Naive thymus-derived CD4-positive, alpha-beta T cell (primary cell): ENCODE results near the gene MYL10. TPM values are rescaled to one million over a fixed set of nuclear protein-coding genes. Genes with fewer than 3 reads are reported as not detected.

Experiments
- ATAC-seq: fragments of 150-1000 bp; cut with Tn5 transposase; 2 replicates; pipeline ENCODE4 v1.10.0; 2021; ENCODE audit warnings: mild to moderate bottlenecking, moderate library complexity
- CTCF ChIA-PET: fragments of 350-600 bp; sonication (Branson Sonifier 250); formaldehyde crosslinking; loops from one replicate; lab custom pipeline; 2021; ENCODE audit warnings: antibody characterized with exemption; lab: Charles Lee
- POLR2A ChIA-PET: fragments of 350-600 bp; sonication (Branson Sonifier 250); formaldehyde crosslinking; loops from one replicate; lab custom pipeline; 2021; ENCODE audit warnings: antibody characterized with exemption, inconsistent platforms; lab: Charles Lee
- DNase-seq, 9 donors: peaks; one replicate each; pipeline versions ENCODE4 v3.0.0 to v3.0.0-alpha.2; 2020 to 2022; ENCODE audit warnings: mixed read lengths in 1 of 9
- H3K27ac ChIP-seq: one replicate; pipeline ENCODE4 v1.7.0; 2013; ENCODE audit warnings: mild to moderate bottlenecking, low read depth, low read length, moderate library complexity
- H3K27me3 ChIP-seq, 2 donors: one replicate each; pipeline ENCODE4 v1.7.0; 2013; ENCODE audit warnings: low read length in 2 of 2, mild to moderate bottlenecking in 2 of 2, moderate library complexity in 2 of 2; ENCODE audit not compliant: control insufficient read depth in 2 of 2, insufficient read depth in 2 of 2
- H3K36me3 ChIP-seq, 3 experiments: 1 replicate in 2 of 3; 2 replicates in 1 of 3; pipeline ENCODE4 v1.7.0; 2013; ENCODE audit warnings: low read length in 3 of 3, mild to moderate bottlenecking in 3 of 3, moderate library complexity in 1 of 3; ENCODE audit not compliant: insufficient read depth in 3 of 3, control insufficient read depth in 2 of 3
- H3K4me1 ChIP-seq, 2 donors: one replicate each; pipeline ENCODE4 v1.7.0; 2013; ENCODE audit warnings: low read length in 2 of 2, mild to moderate bottlenecking in 2 of 2, moderate library complexity in 1 of 2; ENCODE audit not compliant: control insufficient read depth in 2 of 2, insufficient read depth in 2 of 2
- H3K4me3 ChIP-seq: 2 replicates; pipeline ENCODE4 v1.7.0; 2013; ENCODE audit warnings: mild to moderate bottlenecking, low read length
- H3K9me3 ChIP-seq, 3 experiments: 1 replicate in 2 of 3; 2 replicates in 1 of 3; pipeline ENCODE4 v1.7.0; 2013; ENCODE audit warnings: low read length in 3 of 3; ENCODE audit not compliant: control insufficient read depth in 2 of 3
- H3K27ac Mint-ChIP-seq, 9 donors: one replicate each; pipeline ENCODE4 v1.8.0; 2020 to 2022; ENCODE audit warnings: mixed read lengths in 9 of 9, mild to moderate bottlenecking in 8 of 9, moderate library complexity in 5 of 9, inconsistent platforms in 2 of 9
- H3K27me3 Mint-ChIP-seq, 5 donors: one replicate each; pipeline ENCODE4 v1.8.0; 2021 to 2022; ENCODE audit warnings: mixed read lengths in 5 of 5, mild to moderate bottlenecking in 1 of 5
- H3K36me3 Mint-ChIP-seq, 5 donors: one replicate each; pipeline ENCODE4 v1.8.0; 2020 to 2022; ENCODE audit warnings: mixed read lengths in 5 of 5, mild to moderate bottlenecking in 3 of 5, inconsistent platforms in 1 of 5
- H3K4me1 Mint-ChIP-seq, 7 donors: one replicate each; pipeline ENCODE4 v1.8.0; 2020 to 2022; ENCODE audit warnings: mixed read lengths in 7 of 7, mild to moderate bottlenecking in 3 of 7, inconsistent platforms in 1 of 7
- H3K4me3 Mint-ChIP-seq, 10 donors: one replicate each; pipeline ENCODE4 v1.8.0; 2020 to 2022; ENCODE audit warnings: mild to moderate bottlenecking in 10 of 10, mixed read lengths in 10 of 10, moderate library complexity in 6 of 10, inconsistent platforms in 2 of 10
- H3K9me3 Mint-ChIP-seq, 11 donors: one replicate each; pipeline ENCODE4 v1.8.0; 2020 to 2022; ENCODE audit warnings: mixed read lengths in 11 of 11, mild to moderate bottlenecking in 4 of 11, inconsistent platforms in 1 of 11, moderate library complexity in 1 of 11
- intact Hi-C, 2 donors: fragments of 100-400 bp; cut with micrococcal nuclease; formaldehyde crosslinking; loops; one replicate each; pipeline ENCODE4 v1.15.1; 2023
- polyA plus RNA-seq, 2 donors: library from polyadenylated mRNA; unstranded; fragments of 300-500 nt; fragmentation: Illumina TruSeq; gene quantifications; one replicate each; pipeline ENCODE4 v1.2.3, GENCODE V29; 2021
- total RNA-seq, 6 experiments: library from RNA in 5 of 6; stranded (reverse) in 5 of 6; gene quantifications; 1 replicate in 5 of 6; 2 replicates in 1 of 6; pipeline ENCODE4 v1.2.3 and lab custom pipeline; 2021 to 2026

MYL10 gene
- total and polyA plus RNA-seq, 7 experiments from 2014 or later = not detected

GRCh38 chr7:101586078-101586905 is 42.8 kb downstream of the MYL10 start:
- Mint-ChIP-seq H3K36me3 (no peaks in the 10 kb centered on the region), H3K27ac (no peak overlapping the region), H3K9me3 (peaks cover 0 to 7% (median 0%) of the 10 kb centered on the region in 11 donors), H3K4me1 (peaks cover 0 to 6% (median 0%) of the 10 kb centered on the region in 7 donors), H3K4me3 (no peak overlapping the region), H3K27me3 (peaks cover 0 to 3% (median 0%) of the 10 kb centered on the region in 5 donors)
- POLR2A ChIA-PET = no interaction called here
- Histone ChIP-seq H3K36me3 (no peaks in the 10 kb centered on the region), H3K27ac (no peak overlapping the region), H3K4me1 (no peaks in the 10 kb centered on the region), H3K4me3 (no peak overlapping the region), H3K27me3 (no peaks in the 10 kb centered on the region), H3K9me3 (no peaks in the 10 kb centered on the region)
- intact Hi-C loops = no loop called here
- DNase-seq = no peak
- CTCF ChIA-PET = no interaction called here
- no peak for ATAC-seq

GRCh38 chr7:101582971-101583370 is 46.1 kb downstream of the MYL10 start:
- peaks cover 0 to 5% (median 0%) of the 10 kb centered on the region in 5 donors for H3K36me3 Mint-ChIP-seq

GRCh38 chr7:101581891-101582290 is 47.2 kb downstream of the MYL10 start:
- no peaks in the 10 kb centered on the region for H3K36me3 ChIP-seq
- Mint-ChIP-seq H3K4me3 (no peak overlapping the region), H3K36me3 (peaks cover 0 to 5% (median 0%) of the 10 kb centered on the region in 5 donors), H3K9me3 (peaks cover 0 to 11% (median 0%) of the 10 kb centered on the region in 11 donors), H3K27me3 (peaks cover 0 to 7% (median 0%) of the 10 kb centered on the region in 5 donors), H3K27ac (no peak overlapping the region), H3K4me1 (peaks cover 0 to 4% (median 0%) of the 10 kb centered on the region in 7 donors)
- no peak overlapping the region for H3K4me3 ChIP-seq
- no peaks in the 10 kb centered on the region for H3K27me3 ChIP-seq
- no peaks in the 10 kb centered on the region for H3K9me3 ChIP-seq
- H3K27ac ChIP-seq = no peak overlapping the region
- CTCF ChIA-PET = no interaction called here
- no peaks in the 10 kb centered on the region for H3K4me1 ChIP-seq
- POLR2A ChIA-PET = no interaction called here
- DNase-seq (no peak), ATAC-seq (no peak)
- intact Hi-C loops = no loop called here

More at GRCh38 chr7:101582971-101583370, 46.1 kb downstream of the MYL10 start:
- Histone ChIP-seq H3K36me3 (no peaks in the 10 kb centered on the region), H3K9me3 (no peaks in the 10 kb centered on the region), H3K27ac (no peak overlapping the region), H3K4me1 (no peaks in the 10 kb centered on the region), H3K4me3 (no peak overlapping the region), H3K27me3 (no peaks in the 10 kb centered on the region)
- ATAC-seq = no peak
- intact Hi-C loops = no loop called here
- H3K27me3 Mint-ChIP-seq = peaks cover 0 to 7% (median 0%) of the 10 kb centered on the region in 5 donors
- ChIA-PET CTCF (interaction anchor here (0.5 kb wide), 1 partner anchor 767 kb away, joined by 3 read pairs; no protein-coding TSS in a partner anchor), POLR2A (no interaction called here)
- H3K27ac Mint-ChIP-seq = no peak overlapping the region
- H3K4me1 Mint-ChIP-seq = peaks cover 0 to 6% (median 0%) of the 10 kb centered on the region in 7 donors
- peaks cover 0 to 11% (median 0%) of the 10 kb centered on the region in 11 donors for H3K9me3 Mint-ChIP-seq
- no peak overlapping the region for H3K4me3 Mint-ChIP-seq
- DNase-seq = no peak

- H3K27ac Mint-ChIP-seq = no peak overlapping the region
- H3K4me3 Mint-ChIP-seq = no peak overlapping the region
- H3K9me3 Mint-ChIP-seq = peaks cover 0 to 11% (median 0%) of the 10 kb centered on the region in 11 donors
- peaks cover 0 to 4% (median 0%) of the 10 kb centered on the region in 7 donors for H3K4me1 Mint-ChIP-seq
- Histone ChIP-seq H3K4me1 (no peaks in the 10 kb centered on the region), H3K27ac (no peak overlapping the region), H3K9me3 (no peaks in the 10 kb centered on the region), H3K27me3 (no peaks in the 10 kb centered on the region), H3K4me3 (no peak overlapping the region), H3K36me3 (no peaks in the 10 kb centered on the region)
- H3K27me3 Mint-ChIP-seq = peaks cover 0 to 9% (median 0%) of the 10 kb centered on the region in 5 donors
- ATAC-seq (no peak), DNase-seq (no peak)
- H3K36me3 Mint-ChIP-seq = peaks cover 0 to 5% (median 0%) of the 10 kb centered on the region in 5 donors
- ChIA-PET POLR2A (interaction anchor here (0.6 kb wide), 2 partner anchors 29 to 724 kb away, joined by 3 to 5 read pairs; no protein-coding TSS in a partner anchor), CTCF (no interaction called here)
- intact Hi-C loops = no loop called here
Measured at GRCh38 chr7:101580596-101580995, 48.5 kb downstream of the MYL10 start.

- ChIA-PET POLR2A (interaction anchor here (0.5 kb wide), 1 partner anchor 272 kb away, joined by 5 read pairs; no protein-coding TSS in a partner anchor), CTCF (no interaction called here)
- no peak overlapping the region for H3K4me3 Mint-ChIP-seq
- H3K27ac ChIP-seq = no peak overlapping the region
- H3K4me3 ChIP-seq = no peak overlapping the region
- no peaks in the 10 kb centered on the region for H3K27me3 ChIP-seq
- H3K4me1 ChIP-seq = no peaks in the 10 kb centered on the region
- H3K36me3 Mint-ChIP-seq = peaks cover 0 to 5% (median 0%) of the 10 kb centered on the region in 5 donors
- H3K9me3 ChIP-seq = no peaks in the 10 kb centered on the region
- intact Hi-C loops = no loop called here
- no peak for ATAC-seq
- no peak overlapping the region for H3K27ac Mint-ChIP-seq
- H3K4me1 Mint-ChIP-seq = peaks cover 0 to 5% (median 0%) of the 10 kb centered on the region in 7 donors
- peaks cover 0 to 12% (median 1%) of the 10 kb centered on the region in 11 donors for H3K9me3 Mint-ChIP-seq
- no peaks in the 10 kb centered on the region for H3K36me3 ChIP-seq
- H3K27me3 Mint-ChIP-seq = peaks cover 0 to 13% (median 3%) of the 10 kb centered on the region in 5 donors
- DNase-seq = no peak
Measured at GRCh38 chr7:101578552-101578951, 50.5 kb downstream of the MYL10 start.

GRCh38 chr7:101576998-101577397 is 52.1 kb downstream of the MYL10 start:
- no peak for ATAC-seq
- Mint-ChIP-seq H3K4me3 (no peak overlapping the region), H3K27me3 (peaks cover 0 to 18% (median 11%) of the 10 kb centered on the region in 5 donors), H3K27ac (no peak overlapping the region), H3K4me1 (peaks cover 0 to 5% (median 0%) of the 10 kb centered on the region in 7 donors), H3K9me3 (peaks cover 0 to 15% (median 10%) of the 10 kb centered on the region in 11 donors), H3K36me3 (peaks cover 0 to 5% (median 0%) of the 10 kb centered on the region in 5 donors)
- ChIA-PET CTCF (no interaction called here), POLR2A (no interaction called here)
- H3K27me3 ChIP-seq = no peaks in the 10 kb centered on the region
- H3K4me3 ChIP-seq = no peak overlapping the region
- H3K4me1 ChIP-seq = no peaks in the 10 kb centered on the region
- H3K9me3 ChIP-seq = no peaks in the 10 kb centered on the region
- H3K36me3 ChIP-seq = no peaks in the 10 kb centered on the region
- no peak for DNase-seq
- H3K27ac ChIP-seq = no peak overlapping the region
- intact Hi-C loops = no loop called here
